ENCODE results near the gene NPIPA1.
A peak's percentile ranks its signal among the peaks of the same experiment; 100 is the strongest.
"Not testable (repeated sequence)": the region's sequence is repeated elsewhere in the genome, so short reads cannot be mapped to it uniquely, and the experiment has no call there.

Gene NPIPA1

GRCh38 chr16:14937143-14937542 lies at the start of gene NPIPA1:
TSS of gene NPIPA1 (plus strand) at chr16:14937443. CDS start at chr16:14937443, 0 bp downstream.
- DNase-seq, result not testable (repeated sequence)

- not testable (repeated sequence) for DNase-seq
Observed at GRCh38 chr16:14892111-14892510, 45.1 kb upstream of the NPIPA1 start.

- DNase-seq, result not testable (repeated sequence)
Observed at GRCh38 chr16:14895382-14895781, 41.9 kb upstream of the NPIPA1 start.

- not testable (repeated sequence) for DNase-seq
Observed at GRCh38 chr16:14896023-14896422, 41.2 kb upstream of the NPIPA1 start.

GRCh38 chr16:14897006-14897664 lies 40.1 kb upstream of the NPIPA1 start:
- DNase-seq, result not testable (repeated sequence)

GRCh38 chr16:14898162-14898561 lies 39.1 kb upstream of the NPIPA1 start:
- not testable (repeated sequence) for DNase-seq

- DNase-seq, result peak; percentile 27
Observed at GRCh38 chr16:14903191-14903957, 33.9 kb upstream of the NPIPA1 start.

GRCh38 chr16:14909744-14910143 lies 27.5 kb upstream of the NPIPA1 start:
- DNase-seq, result not testable (repeated sequence)

GRCh38 chr16:14910833-14911629 lies 26.2 kb upstream of the NPIPA1 start:
- not testable (repeated sequence) for DNase-seq

- not testable (repeated sequence) for DNase-seq
Observed at GRCh38 chr16:14911954-14912353, 25.3 kb upstream of the NPIPA1 start.

- not testable (repeated sequence) for DNase-seq
Observed at GRCh38 chr16:14912588-14912987, 24.7 kb upstream of the NPIPA1 start.

- DNase-seq, result not testable (repeated sequence)
Observed at GRCh38 chr16:14918504-14918903, 18.7 kb upstream of the NPIPA1 start.

- not testable (repeated sequence) for DNase-seq
Observed at GRCh38 chr16:14919837-14920600, 17.2 kb upstream of the NPIPA1 start.

- not testable (repeated sequence) for DNase-seq
Observed at GRCh38 chr16:14922285-14922684, 15.0 kb upstream of the NPIPA1 start.

GRCh38 chr16:14922968-14923367 lies 14.3 kb upstream of the NPIPA1 start:
- not testable (repeated sequence) for DNase-seq

- not testable (repeated sequence) for DNase-seq
Observed at GRCh38 chr16:14923394-14924088, 13.7 kb upstream of the NPIPA1 start.

GRCh38 chr16:14924359-14924758 lies 12.9 kb upstream of the NPIPA1 start:
- DNase-seq, result not testable (repeated sequence)

- DNase-seq, result not testable (repeated sequence)
Observed at GRCh38 chr16:14924982-14925381, 12.3 kb upstream of the NPIPA1 start.

GRCh38 chr16:14928064-14928714 lies 9.1 kb upstream of the NPIPA1 start:
- DNase-seq, result not testable (repeated sequence)

GRCh38 chr16:14929176-14929575 lies 8.1 kb upstream of the NPIPA1 start:
- not testable (repeated sequence) for DNase-seq

- DNase-seq, result not testable (repeated sequence)
Observed at GRCh38 chr16:14930246-14930645, 7.0 kb upstream of the NPIPA1 start.

Data from kidney glomerular epithelial cell (primary cell).